HG03139 (cell line): Measurements from ENCODE around the gene DTNA.
"Not testable (repeated sequence)": the region's sequence is repeated elsewhere in the genome, so short reads cannot be mapped to it uniquely, and the experiment has no call there.

Experiments
- ATAC-seq: cut with Tn5 transposase; IDR thresholded peaks from one replicate; pipeline ENCODE4 v1.9.1; 2021; ENCODE audit not compliant: unreplicated experiment

Gene DTNA

GRCh38 chr18:34887881-34888580 is 177.9 kb downstream of the DTNA start:
- no peak for ATAC-seq

GRCh38 chr18:34890486-34891085 is 180.5 kb downstream of the DTNA start:
- ATAC-seq: no peak

- ATAC-seq: no peak
These were observed 182.3 kb downstream of the DTNA start for GRCh38 chr18:34892379-34892778.

GRCh38 chr18:34893239-34893638 is 183.1 kb downstream of the DTNA start:
- ATAC-seq: no peak

GRCh38 chr18:34901299-34901698 is 191.2 kb downstream of the DTNA start:
- ATAC-seq: no peak

- ATAC-seq: no peak
These were observed 194.9 kb downstream of the DTNA start for GRCh38 chr18:34904994-34905393.

- ATAC-seq: not testable (repeated sequence)
These were observed 196.9 kb downstream of the DTNA start for GRCh38 chr18:34906985-34907384.

- no peak for ATAC-seq
These were observed 199.7 kb downstream of the DTNA start for GRCh38 chr18:34909637-34910364.

GRCh38 chr18:34911081-34911480 is 201.0 kb downstream of the DTNA start:
- ATAC-seq: no peak

- no peak for ATAC-seq
These were observed 201.7 kb downstream of the DTNA start for GRCh38 chr18:34911661-34912384.

- ATAC-seq: no peak
These were observed 204.0 kb downstream of the DTNA start for GRCh38 chr18:34913837-34914661.

- no peak for ATAC-seq
These were observed 204.9 kb downstream of the DTNA start for GRCh38 chr18:34915046-34915445.

- not testable (repeated sequence) for ATAC-seq
These were observed 206.4 kb downstream of the DTNA start for GRCh38 chr18:34916539-34916938.

GRCh38 chr18:34918856-34919255 is 208.8 kb downstream of the DTNA start:
- ATAC-seq: no peak

GRCh38 chr18:34921226-34921625 is 211.1 kb downstream of the DTNA start:
- ATAC-seq: no peak

GRCh38 chr18:34921811-34922385 is 211.8 kb downstream of the DTNA start:
- no peak for ATAC-seq

- not testable (repeated sequence) for ATAC-seq
These were observed 212.5 kb downstream of the DTNA start for GRCh38 chr18:34922594-34922993.

GRCh38 chr18:34923911-34924310 is 213.8 kb downstream of the DTNA start:
- no peak for ATAC-seq

- no peak for ATAC-seq
These were observed 216.6 kb downstream of the DTNA start for GRCh38 chr18:34926683-34927082.

- ATAC-seq: no peak
These were observed 218.1 kb downstream of the DTNA start for GRCh38 chr18:34928088-34928753.
